K562 (cell line): Measurements from ENCODE around the gene SLC24A3. TPM values are rescaled to one million over a fixed set of nuclear protein-coding genes. Genes with fewer than 3 reads are reported as not detected.
A peak's percentile ranks its signal among the peaks of the same experiment; 100 is the strongest.

Experiments
- CTCF ChIP-seq, 3 experiments: IDR thresholded peaks in 2 of 3; conservative IDR thresholded peaks in 1 of 3; 2 replicates each; pipeline ENCODE4 v1.5.1; 2011 to 2012; ENCODE audit warnings: low read length in 3 of 3, mild to moderate bottlenecking in 3 of 3, control low read depth in 2 of 3, improper control_type of control experiment in 1 of 3, inconsistent platforms in 1 of 3, low read depth in 1 of 3, mixed read lengths in 1 of 3, moderate library complexity in 1 of 3; ENCODE audit not compliant: insufficient read depth in 2 of 3
- DEAF1 ChIP-seq: fragments of 450-650 bp; formaldehyde crosslinking; IDR thresholded peaks from 2 replicates; pipeline ENCODE4 v1.4.0; 2020; ENCODE audit warnings: mild to moderate bottlenecking, moderate library complexity
- MYBL2 ChIP-seq, 2 experiments: fragments of 450-650 bp in 1 of 2; sonication (generic) in 1 of 2; formaldehyde crosslinking in 1 of 2; IDR thresholded peaks; 2 replicates each; pipeline versions ENCODE4 v1.6.1 to v1.8.1; 2017 to 2022; ENCODE audit warnings: borderline replicate concordance in 1 of 2, inconsistent platforms in 1 of 2, low read depth in 1 of 2, mild to moderate bottlenecking in 1 of 2, missing genetic modification reagents in 1 of 2, moderate library complexity in 1 of 2
- NCOA6 ChIP-seq: fragments of 450-650 bp; IDR thresholded peaks from 2 replicates; pipeline ENCODE4 v1.6.1; 2017; ENCODE audit warnings: mild to moderate bottlenecking
- RAD21 ChIP-seq, 2 experiments: fragments of 250-450 bp in 1 of 2; fragments of 450-650 bp in 1 of 2; sonication (Bioruptor Pico) in 1 of 2; formaldehyde crosslinking in 1 of 2; IDR thresholded peaks in 1 of 2; conservative IDR thresholded peaks in 1 of 2; 2 replicates each; pipeline versions ENCODE4 v1.4.0 to v1.8.0; 2020 to 2022; ENCODE audit warnings: mild to moderate bottlenecking in 2 of 2, moderate library complexity in 1 of 2
- RAD51 ChIP-seq: fragments of 450-650 bp; IDR thresholded peaks from 2 replicates; pipeline ENCODE4 v1.7.1; 2016; ENCODE audit warnings: low read depth, mild to moderate bottlenecking, borderline replicate concordance
- SMARCA5 ChIP-seq: fragments of 450-650 bp; IDR thresholded peaks from 2 replicates; pipeline ENCODE4 v1.6.1; 2016
- SMC3 ChIP-seq: conservative IDR thresholded peaks from 2 replicates; pipeline ENCODE4 v1.6.1; 2011; ENCODE audit warnings: low read depth, low read length, improper control_type of control experiment; ENCODE audit not compliant: insufficient read depth
- STAG1 ChIP-seq: sonication (generic); formaldehyde crosslinking; IDR thresholded peaks from 2 replicates; pipeline ENCODE4 v1.5.0; 2020; ENCODE audit warnings: missing genetic modification reagents, borderline replicate concordance
- ZNF253 ChIP-seq: fragments of 250-450 bp; sonication (Bioruptor Pico); conservative IDR thresholded peaks from 2 replicates; pipeline ENCODE4 v1.6.1; 2021; ENCODE audit warnings: mild to moderate bottlenecking
- ZNF282 ChIP-seq: sonication (generic); formaldehyde crosslinking; IDR thresholded peaks from 2 replicates; pipeline ENCODE4 v1.8.1; 2023; ENCODE audit warnings: missing genetic modification reagents
- polyA plus RNA-seq, 8 experiments: library from polyadenylated mRNA; depleted of rRNA in 4 of 8; stranded (reverse) in 5 of 8; unstranded in 3 of 8; fragments of >200 nt; fragmentation: Nextera tagmentation in 2 of 8; fragmentation: Illumina TruSeq in 1 of 8; extraction: Ambion mirVana in 2 of 8; extraction: Trizol in 1 of 8; gene quantifications; 2 replicates each; pipeline versions ENCODE4 v1.2.1 to v1.2.3, GENCODE V29; 2011 to 2014; ENCODE audit warnings: inconsistent platforms in 1 of 8, missing spikeins in 1 of 8
- total RNA-seq, 7 experiments: library from RNA; depleted of rRNA in 6 of 7; stranded (reverse); fragments of >200 nt in 6 of 7; fragmentation: Illumina TruSeq in 2 of 7; extraction: Trizol in 2 of 7; gene quantifications; 2 replicates each; pipeline versions ENCODE4 v1.2.1 to v1.2.3, GENCODE V29; 2011 to 2021; ENCODE audit warnings: low replicate concordance in 1 of 7

The SLC24A3 gene
- total and polyA plus RNA-seq, 9 of the 15 experiments (the other 6 are each of a cell fraction or from before 2014, with no cell fraction given), result not detected

GRCh38 chr20:19661717-19662636 is 449.5 kb downstream of the SLC24A3 start (continued):
- TF ChIP-seq CTCF (IDR thresholded peaks at IDR 0.05 in 2 of 3, conservative IDR thresholded peaks at IDR 0.05 in 1 of 3; ENCODE audit: insufficient read depth in 2 of 3, low read depth in 1 of 3, low read length in 3 of 3), result peak; percentile 66 to 85 (median 82)
- peak; percentile 65 to 77 for TF ChIP-seq RAD21 (CRISPR knock-in tag; conservative IDR thresholded peaks at IDR 0.05 in 1 of 2, IDR thresholded peaks at IDR 0.05 in 1 of 2)
- TF ChIP-seq DEAF1, result 0 out of 2 replicates have a peak, but pooled peaks have one; percentile 22
- no peak for TF ChIP-seq ZNF282
- TF ChIP-seq MYBL2 (IDR thresholded peaks at IDR 0.05; ENCODE audit: low read depth), result no peak
- no peak for TF ChIP-seq MYBL2 (CRISPR knock-in tag; IDR thresholded peaks at IDR 0.05; ENCODE audit: borderline replicate concordance)
- peak; percentile 51 for TF ChIP-seq SMC3
- TF ChIP-seq SMARCA5, result no peak
- TF ChIP-seq ZNF253, result no peak
- no peak for TF ChIP-seq NCOA6
- peak; percentile 39; the same call in 1 of the 2 replicates for TF ChIP-seq STAG1 (CRISPR knock-in tag)
- no peak for TF ChIP-seq RAD51
- TF ChIP-seq, all 486 proteins: peak for 6
